HG02981 (cell line): ENCODE results near the gene SPDEF.

Experiments
- ATAC-seq: cut with Tn5 transposase; IDR thresholded peaks from one replicate; pipeline ENCODE4 v1.9.1; 2021; ENCODE audit warnings: mild to moderate bottlenecking, moderate library complexity; ENCODE audit not compliant: unreplicated experiment

SPDEF gene

DNA sequence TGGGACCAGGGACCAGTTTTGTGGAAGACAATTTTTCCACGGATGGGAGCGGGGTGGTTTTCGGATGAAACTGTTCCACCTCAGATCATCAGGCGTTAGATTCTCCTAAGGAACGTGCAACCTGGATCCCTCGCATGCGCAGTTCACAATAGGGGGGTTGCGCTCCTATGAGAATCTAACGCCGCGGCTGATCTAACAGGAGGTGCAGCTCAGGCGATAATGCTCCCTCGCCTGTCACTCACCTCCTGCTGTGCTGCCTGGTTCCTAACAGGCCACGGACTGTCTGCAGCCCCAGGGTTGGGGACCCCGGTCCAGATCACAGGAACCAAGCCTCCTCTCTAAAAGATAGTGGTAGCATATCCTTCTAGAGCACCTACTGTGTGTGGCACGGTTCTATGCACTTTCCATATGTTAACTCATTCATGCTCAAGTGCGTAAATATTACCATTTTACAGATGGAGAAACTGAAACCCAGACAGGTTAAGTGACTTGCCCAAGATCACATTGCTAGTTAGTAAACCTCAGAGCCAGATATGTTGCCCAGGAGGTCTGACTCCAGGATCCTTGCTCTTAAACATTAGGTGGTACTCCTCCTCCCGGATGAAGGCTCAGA, 25.3 kb downstream of the SPDEF start:
- no peak for ATAC-seq

DNA sequence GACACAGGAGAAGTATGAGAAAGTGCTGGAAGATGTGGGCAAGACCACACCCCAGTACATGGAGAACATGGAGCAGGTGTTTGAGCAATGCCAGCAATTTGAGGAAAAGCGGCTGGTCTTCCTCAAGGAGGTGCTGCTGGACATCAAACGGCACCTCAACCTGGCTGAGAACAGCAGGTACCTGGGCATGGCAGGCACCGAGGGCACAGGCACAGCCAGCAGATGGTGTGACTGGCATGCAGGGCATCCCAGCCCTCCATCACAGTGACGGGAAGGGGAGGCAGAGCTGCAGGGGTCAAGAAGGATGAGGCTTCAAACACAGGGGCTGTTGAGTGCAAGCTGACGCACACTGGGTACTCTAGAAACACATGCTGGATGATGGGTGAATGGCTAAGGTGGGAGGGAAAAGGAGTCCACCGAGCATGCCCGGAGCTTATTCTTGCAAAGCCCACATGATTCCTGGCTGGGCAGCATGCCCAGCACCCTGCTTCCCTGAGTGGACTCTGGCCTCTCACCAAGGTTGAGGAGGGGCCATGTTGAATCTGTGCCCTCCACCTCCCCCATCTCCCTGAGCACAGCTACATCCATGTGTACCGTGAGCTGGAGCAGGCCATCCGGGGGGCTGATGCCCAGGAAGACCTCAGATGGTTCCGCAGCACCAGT, 26.3 kb downstream of the SPDEF start:
- ATAC-seq = no peak

DNA sequence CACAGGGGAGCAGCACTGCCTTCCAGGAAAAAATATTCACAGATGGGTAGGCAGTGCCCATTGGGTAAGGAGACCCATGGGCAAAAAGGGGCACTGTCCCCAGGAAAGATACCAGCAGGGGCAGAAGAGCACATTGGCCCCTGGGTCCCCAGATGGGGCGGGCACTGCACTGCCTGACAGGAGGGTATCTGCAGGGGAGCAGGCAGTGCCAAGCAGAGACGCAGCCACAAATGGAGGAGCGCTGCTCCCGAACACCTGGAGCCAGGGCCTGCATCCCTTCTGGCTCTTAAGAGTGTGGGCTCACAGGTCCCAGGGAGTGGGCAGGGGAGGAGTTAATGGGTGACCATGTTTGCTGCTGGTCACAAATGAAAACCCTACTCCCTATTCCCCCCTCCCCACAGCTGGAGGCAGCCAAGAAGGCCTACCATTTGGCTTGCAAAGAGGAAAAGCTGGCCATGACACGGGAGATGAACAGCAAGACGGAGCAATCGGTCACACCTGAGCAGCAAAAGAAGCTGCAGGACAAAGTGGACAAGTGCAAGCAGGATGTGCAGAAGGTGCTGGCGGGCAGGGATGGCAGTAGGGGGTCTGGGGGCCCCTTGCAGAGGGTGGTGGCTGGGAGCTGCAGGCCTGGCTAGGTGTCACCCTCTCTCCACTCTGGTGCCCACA, 27.0 kb downstream of the SPDEF start:
- no peak for ATAC-seq

DNA sequence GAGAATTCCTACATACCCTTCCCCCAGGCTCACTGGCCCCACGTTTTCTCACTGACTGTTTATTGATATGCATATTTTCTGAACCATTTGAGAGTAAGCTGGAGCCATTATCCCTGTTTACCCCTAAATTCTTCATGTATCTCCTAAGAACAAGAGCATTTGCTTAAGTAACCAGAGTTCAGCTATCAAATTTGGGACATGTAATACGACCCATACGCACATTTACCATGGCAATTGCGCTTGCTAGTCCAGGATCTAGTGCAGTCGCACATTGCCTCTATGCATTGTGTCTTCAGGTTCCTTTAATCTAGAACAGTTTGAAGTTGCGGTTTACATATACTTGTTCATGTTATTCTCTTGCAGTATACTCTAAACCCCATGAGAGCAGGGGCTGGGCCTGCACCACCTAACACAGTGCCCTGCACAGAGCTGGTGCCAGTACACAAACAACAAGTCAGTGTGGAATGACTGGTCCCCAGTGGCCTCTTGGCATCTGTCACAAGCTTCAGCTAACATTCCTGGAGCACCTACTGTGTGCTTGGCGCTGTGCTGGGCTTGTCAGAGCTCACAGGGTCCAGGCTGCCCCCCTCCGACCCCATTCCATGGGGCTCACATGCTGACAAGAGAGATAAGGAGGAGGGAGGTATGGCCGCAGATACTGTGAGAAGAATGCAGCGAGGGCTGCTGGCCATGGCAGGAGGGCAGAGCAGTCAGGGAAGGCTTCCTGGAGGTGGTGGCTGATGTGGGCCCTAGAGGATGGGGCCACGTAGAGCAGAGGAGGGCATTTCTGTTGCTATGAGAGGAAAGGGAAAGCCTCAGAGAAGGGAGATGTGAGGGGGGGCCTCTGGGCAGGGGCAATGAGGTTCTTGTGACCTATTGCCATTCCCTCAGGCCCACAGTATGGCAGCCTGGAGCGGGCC, 28.1 kb downstream of the SPDEF start:
- ATAC-seq = no peak

DNA sequence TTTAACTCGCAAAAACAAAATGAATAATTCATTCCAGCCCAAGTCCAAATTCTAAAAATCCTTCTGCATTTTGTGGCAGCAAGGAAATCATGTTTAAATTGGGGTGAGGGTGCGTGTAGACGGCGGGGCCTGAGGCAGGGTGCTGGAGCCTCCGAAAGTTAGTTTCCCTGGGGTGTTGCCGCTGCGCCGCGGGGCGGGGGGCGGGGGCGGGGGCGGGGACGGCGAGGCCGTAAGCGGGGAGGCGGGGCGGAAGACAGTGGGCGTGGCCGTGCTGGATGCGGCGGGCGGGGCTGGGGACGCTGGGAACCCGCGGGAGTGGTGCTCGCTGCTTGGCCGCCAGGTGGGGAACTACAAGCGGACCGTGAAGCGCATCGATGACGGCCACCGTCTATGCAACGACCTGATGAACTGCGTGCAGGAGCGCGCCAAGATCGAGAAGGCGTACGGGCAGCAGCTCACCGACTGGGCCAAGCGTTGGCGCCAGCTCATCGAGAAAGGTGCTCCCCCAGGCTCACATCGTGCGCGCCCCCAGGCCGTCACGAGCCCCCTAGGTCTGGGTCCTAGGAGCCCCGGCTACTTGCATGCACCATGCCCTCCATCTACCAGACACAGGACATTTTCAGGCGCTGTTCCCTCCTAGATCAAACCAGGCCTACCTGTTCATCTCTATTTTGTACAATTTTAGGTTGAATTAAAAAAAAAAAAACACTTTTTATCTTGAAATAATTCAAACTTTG, 29.0 kb downstream of the SPDEF start:
- peak; percentile 80 for ATAC-seq

DNA sequence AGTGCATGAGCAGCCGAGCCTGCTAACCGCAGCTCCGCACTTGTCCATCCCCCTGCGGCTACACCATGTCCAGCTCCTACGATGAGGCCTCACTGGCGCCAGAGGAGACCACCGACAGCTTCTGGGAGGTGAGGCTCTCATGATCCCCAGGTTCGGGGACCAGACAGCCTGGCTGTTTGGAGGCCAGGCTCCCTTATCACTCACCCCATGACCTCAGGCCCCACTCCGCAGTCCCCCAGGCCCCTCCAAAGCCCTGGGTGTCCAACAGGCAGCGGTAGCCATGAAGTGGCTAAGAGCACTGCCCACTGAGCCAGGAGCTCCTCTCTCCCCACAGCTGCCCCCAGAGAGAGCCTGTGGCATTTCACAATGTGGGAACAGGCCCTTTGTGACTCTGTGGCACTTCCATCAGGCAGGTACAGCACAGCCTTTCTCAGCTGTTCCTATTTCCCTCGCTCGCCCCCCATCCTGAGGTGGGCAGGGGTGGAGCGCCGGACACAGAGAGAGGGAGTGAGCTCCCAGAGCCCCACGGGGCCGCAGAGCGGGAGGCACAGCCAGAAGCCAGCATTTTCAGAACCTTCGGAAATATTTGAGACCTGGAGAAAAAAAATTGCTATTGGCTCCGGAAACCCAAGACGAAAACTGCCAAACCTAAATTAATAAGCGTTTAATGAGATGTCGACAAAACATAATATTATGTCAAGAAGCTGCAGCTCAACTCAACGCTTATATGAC, 29.7 kb downstream of the SPDEF start:
- ATAC-seq = no peak

DNA sequence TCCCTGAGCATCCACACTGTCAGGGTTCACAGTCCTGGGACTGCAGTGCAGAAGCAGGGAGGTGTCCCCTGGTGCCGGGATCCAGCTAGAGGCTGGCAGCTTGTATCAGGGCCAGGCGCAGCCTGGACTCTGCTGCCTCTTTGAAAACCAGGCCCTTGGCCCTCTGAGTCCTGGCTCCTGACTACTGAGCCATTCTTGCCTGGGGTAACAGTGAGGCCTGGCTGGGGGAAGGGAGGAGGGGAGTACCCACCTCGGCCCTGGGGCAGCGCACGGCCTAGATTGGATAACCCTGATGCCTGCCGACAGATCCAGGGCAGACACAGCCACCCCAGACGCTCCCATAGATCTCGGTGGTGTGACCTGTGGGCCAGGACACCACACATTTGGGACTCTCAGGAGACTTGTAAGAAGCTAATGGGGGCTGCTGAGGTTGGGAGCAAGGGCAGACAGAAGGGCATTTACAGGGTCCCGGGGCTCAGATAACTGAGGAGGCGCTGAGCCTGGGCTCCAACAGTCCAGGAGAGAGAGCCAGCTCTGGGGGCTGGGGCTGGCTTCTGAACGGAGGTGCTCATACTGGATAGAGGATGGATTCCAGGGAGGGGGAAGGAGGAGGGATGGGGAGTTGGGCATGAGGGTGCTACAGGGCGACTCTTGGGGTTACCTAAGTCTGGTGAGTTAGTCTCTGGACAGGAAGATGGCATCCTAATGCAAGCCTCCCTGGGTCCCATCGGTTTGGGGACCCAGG, 30.5 kb downstream of the SPDEF start:
- no peak for ATAC-seq

DNA sequence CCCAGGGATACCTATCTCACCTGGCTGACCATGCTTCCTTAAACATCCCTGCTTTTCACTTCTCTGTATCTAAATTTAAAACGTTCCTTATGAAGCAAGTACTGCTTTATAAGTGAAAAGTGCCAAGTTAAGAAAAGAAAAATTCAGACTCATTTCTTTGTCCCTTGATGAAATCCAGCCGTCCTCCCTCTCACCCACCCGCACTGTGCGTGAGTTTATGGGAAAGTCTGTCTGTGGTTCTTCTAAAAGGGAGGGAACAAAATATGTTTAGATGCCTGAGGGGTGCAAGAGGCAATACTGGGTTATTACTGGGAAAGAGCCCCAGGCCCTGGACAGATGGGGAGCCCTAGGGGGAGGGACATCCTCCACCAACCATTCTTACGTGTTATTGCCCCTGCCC, 31.2 kb downstream of the SPDEF start:
- ATAC-seq = no peak

DNA sequence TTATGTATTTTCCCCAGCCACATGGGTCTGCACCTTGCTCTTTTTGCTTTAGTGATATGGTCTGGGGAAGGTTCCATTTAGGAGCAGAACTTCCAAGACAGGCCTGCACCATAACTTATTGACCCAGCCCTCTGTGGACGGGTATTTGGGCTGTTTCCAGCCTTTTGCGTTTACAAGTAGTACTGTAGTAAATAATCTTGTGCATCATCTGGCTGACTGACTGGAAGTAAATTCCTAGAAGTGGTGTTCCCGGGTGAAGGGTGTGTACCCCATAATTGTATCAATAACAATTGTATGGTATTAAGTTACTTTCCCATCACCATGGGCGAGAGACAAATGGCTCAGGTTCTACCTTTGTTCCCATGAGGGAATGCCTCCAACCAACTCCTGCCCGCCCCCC, 31.6 kb downstream of the SPDEF start:
- ATAC-seq = no peak

DNA sequence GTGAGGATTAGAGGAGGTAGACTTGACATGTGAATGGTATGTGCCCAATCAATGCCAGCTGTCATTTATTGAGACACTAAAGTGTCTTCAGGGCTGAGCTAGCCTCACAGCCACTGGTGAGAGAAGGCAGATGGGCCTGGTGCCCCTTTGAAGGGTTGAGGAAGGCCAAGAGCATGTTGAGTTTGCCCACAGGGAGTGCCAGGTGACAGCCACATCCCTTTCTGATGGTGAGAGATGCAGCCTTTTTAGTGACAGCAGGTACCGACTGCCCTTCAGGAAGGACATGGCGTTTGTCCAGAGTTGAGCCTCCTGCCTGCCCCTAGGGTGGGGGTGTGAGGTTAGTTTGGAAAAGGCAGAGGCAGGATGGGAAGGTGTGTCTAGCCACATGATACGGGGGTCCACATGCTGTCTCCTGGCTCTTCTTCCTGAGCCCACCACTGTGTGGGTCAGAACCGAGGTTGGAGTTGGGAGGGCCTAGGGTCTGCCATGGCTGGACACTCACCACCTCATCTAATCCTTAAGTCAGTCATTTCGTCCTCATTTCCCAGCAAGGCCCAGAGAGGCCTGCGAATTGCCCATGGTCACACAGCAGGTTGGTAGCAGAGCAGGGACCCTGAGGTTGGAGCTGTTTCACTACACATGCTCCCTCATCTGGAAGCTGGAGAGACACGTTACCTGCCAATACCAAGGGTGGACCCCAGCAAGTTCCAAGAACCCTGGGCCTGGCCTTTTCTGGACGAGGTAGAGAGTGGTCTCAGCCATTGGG, 32.5 kb downstream of the SPDEF start:
- ATAC-seq = no peak

DNA sequence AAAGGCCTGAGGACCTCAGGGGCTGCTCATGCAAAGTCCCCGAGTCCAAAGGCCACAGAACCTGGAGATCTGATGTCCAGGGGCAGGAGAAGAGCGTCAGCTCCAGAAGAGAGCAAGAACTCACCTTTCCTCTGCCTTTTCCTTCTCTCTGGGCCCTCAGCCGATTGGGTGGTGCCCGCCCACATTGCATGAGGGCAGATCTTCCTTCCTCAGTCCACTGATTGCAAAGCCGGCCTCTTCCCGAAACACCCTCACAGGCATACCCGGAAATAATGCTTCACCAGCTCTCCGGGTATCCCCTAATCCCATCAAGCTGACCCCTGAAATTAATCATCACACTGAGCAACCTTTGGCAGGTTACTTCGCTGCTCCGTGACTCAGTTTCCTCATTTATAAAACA, 33.4 kb downstream of the SPDEF start:
- no peak for ATAC-seq

DNA sequence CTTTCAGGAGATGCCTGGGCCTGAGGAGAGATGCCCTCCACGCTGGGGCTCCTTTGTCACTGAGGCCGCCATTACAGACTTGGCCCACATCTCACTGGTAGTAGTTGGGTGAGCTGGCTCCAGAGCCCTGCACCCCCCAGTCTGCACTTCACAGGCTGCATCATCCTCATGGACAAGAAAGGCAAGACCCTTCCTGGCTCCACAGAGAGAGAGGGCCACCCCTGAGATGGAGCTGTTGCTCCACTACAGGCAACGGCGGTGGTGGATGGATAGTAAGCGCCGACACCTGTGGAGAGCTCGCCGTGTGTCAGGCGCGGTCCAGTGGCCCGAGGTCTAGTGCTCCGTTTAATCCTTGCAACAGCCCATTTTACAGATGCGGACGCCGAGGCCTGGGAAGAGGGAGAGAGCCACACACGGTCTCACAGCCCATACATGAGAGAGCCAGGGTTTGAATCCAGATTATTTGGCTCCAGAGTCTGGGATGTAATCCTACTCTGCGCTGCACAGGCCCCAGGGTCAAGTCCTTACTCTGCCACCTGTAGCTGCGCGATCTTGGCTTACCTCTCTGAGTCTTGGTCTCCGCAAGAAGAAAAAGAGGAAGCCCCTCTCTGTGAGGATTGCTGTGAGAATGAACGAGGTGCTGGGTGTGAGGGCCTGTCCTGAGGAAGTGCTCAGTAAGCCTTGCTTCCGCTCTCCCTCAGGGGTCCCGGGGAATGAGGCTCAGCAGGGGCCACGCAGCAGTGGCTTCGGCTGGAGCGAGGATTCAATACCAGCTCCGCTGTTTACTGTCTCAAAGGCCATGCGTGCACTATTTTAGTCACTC, 34.5 kb downstream of the SPDEF start:
- ATAC-seq = no peak

DNA sequence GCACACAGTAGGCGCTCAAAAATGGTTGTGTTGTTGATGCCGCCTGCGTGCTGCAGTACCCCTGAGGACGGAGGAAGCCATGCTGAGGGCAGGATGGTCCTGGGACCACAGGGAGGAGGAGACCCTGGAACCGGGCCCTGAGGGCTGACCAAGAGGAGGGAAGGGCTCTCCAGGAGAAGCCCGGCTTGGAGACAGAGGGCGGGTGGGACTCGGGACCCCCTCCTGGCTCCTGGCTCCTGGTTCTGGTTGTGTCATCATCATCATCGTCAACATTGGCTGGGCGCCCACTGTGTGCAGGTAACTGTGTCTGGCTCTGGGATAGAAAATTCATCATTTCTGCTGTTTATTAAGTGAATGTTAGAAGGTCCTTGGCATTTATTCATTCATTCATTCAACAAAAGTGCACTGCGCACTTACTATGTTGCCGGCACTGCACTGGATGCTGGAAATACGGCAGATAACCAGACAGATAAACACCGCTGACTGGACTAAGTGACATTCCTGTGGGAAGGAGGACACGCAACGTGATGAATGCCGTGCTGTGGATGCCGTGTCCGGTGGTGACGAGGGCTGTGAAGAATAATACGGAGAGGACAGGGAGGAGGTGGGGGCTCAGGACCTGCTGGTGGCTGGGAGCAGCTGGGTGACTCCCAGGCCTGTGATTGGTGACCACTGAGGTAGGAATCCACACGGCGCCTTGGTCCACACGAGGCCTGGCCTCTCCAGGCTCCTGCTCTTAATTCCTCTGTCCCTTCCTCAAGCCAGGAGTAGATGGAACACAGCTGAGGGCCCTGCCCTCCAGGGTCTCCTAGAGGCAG, 35.3 kb downstream of the SPDEF start:
- no peak for ATAC-seq

DNA sequence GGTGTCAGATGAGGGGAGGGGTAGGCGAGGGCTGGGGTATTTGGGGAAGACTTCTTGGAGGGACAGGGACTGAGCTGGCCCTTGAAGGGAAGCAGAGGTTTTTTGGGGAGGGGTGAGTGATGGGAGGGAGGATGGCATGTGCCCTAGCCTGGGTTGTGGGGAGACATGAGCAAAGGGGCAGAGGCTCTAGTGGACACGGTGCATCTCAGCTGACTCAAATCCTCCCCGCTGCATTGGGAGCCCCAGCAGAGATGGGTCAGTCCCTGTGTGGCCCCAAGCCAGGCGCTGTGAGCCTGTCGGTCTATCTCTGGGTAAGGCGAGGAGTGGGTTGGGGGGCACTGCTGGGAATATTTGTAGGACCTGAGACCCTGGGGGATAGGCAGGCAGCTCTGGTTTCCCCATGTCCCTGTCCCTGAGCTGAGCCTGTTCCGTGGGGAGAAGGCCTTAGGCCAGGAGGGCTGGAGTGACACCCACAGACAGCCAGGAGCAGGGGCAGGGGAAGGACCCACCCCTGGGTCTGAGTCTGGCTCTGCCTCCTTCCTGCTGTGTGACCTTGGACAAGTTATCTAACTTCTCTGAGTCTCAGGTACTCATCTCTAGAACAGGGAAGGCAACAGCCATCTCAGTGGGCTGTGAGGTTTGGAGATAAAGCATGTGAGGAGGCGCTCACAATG, 36.0 kb downstream of the SPDEF start:
- no peak for ATAC-seq

DNA sequence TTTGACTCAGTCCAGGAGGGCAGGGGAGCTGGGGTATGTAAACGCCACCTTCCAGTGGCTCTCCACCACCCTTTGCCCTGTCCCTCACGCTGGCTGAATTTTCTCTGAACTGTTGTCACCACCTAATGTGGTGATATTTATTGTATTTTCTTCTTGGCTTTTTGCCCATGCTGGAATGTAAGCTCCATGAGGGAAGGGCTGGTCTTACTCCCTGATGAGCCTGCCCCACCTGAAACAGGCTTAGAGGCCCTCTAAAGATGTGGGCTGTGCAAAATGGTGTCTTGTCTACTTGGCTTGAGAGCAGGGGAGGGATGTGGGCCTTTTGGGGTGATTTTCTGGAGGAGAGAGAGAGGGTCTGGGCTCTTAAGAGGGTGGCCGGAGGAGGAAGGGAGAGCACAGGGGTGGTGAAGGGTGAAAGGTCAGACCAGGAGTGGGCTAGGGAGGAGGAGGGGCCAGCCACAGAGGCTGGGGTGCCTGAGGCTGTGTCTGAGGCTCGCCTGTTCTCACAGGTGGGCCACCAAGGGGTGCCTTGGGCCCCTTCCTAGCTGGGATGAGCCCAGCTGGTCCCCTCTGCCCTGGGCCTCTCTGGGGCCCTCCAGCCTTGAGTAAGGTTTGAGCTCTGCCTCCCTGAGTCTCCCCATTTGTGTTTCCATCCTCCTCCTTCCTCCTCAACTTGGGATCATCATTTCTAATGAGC, 37.3 kb downstream of the SPDEF start:
- no peak for ATAC-seq

DNA sequence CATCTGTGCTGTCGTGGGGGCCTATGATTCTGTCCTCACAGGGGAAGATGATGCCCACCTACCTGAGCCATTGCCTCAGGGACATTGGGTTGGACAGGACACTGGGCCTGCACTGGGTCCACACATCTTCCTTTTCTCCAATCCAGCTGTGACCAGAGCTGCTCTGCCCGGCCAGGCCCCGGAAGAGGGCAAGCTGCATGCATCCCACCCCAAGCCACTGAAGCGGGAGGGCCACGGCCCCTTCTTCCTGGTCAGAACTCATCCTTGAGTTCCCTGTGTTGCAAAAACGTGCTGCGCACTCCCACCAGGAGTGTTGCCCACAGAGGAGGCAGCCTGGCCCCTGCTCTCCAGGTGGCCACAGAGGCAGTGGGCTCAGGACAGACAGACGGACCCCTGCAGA, 38.2 kb downstream of the SPDEF start:
- ATAC-seq = no peak
